Superior temporal gyrus (tissue), 1 donor: ENCODE results near the gene DTX1.
A peak's percentile ranks its signal among the peaks of the same experiment; 100 is the strongest.
"Not testable (repeated sequence)": the region's sequence is repeated elsewhere in the genome, so short reads cannot be mapped to it uniquely, and the experiment has no call there.

Source experiments
- DNase-seq: peaks from one replicate; pipeline ENCODE4 v3.0.0-alpha.2; 2016; ENCODE audit errors: extremely low spot score

Gene DTX1

GRCh38 chr12:113136128-113136989, 79.8 kb downstream of the DTX1 start:
- peak; percentile 87 for DNase-seq

GRCh38 chr12:113136990-113137511, 80.5 kb downstream of the DTX1 start:
- no peak for DNase-seq

DNA sequence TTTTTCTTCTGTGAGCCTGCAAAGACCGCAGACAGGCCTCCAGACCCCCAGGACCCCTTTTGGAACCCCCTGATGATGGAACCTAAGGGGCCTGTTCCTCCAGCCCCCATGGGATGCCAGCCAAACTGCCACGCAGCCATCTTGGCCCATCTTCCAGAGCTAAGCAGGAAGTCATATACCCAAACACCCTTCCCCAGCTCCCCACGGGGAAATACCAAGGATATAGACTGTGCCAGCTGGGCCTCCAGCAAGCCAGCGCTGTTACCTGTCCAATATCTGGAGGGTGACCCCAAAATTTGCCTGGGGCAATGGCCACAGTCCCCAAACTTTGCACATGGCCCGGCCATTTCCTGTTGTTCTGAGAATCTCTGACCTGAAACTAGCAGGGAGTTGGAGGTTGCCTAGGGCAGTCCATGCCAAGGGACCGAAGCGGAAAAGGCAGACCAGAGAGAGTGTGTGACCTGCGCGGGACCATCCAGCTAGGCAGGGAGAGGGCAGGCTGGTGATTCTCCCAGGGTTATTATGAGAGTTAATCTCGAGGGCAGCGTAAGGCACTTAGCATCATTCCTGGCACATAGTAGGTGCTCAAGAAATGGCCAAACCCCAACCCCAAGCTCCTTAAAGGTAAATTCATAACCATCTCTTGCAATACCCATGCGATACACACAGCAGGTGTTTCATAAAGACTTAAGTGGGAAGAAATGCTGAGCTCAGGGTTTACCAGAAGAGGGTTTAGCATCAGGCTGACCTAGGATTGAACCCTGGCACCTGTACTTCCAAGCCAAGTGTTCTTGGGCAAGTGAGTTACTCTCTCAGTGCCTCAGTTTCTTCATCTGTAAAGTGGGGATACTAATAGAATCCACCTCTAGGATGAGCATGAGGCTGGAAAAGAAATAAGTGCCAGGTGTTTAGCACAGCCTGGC, 81.6 kb downstream of the DTX1 start:
- no peak for DNase-seq

- no peak for DNase-seq
Observed at GRCh38 chr12:113138826-113139225, 82.3 kb downstream of the DTX1 start.

DNA sequence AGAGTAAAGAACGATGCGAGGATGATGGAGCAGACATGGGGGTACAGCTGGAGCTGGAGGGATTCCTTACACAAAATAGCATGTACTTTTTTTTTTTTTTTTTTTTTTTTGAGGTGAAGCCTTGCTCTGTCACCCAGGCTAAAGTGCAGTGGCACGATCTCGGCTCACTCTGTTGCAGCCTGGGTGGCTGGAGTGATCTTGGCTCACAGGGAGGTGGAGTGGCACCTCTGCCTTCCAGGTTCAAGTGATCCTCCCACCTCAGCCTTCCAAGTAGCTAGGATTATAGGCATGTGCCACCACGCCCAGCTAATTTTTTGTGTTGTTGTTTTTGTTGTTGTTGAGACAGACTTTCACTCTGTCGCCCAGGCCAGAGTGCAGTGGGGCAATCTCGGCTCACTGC, 84.2 kb downstream of the DTX1 start:
- no peak for DNase-seq

DNA sequence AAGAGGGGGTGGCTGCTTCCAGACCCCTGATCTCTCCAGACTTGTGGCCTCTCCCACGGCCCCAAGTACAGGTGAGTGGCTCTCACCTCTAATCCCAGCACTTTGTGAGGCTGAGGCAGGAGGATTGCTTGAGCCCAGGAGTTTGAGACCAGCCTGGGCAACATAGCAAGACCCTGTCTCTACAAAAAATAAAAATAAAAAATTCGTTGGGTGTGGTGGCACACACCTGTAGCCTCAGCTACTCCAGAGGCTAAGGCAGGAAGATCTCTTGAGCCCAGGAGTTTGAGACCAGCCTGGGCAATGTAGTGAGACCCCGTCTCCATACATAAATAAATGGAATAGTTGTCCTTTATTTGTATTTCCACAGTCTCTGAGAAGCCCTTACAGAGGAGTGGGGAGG, 85.2 kb downstream of the DTX1 start:
- not testable (repeated sequence) for DNase-seq

DNA sequence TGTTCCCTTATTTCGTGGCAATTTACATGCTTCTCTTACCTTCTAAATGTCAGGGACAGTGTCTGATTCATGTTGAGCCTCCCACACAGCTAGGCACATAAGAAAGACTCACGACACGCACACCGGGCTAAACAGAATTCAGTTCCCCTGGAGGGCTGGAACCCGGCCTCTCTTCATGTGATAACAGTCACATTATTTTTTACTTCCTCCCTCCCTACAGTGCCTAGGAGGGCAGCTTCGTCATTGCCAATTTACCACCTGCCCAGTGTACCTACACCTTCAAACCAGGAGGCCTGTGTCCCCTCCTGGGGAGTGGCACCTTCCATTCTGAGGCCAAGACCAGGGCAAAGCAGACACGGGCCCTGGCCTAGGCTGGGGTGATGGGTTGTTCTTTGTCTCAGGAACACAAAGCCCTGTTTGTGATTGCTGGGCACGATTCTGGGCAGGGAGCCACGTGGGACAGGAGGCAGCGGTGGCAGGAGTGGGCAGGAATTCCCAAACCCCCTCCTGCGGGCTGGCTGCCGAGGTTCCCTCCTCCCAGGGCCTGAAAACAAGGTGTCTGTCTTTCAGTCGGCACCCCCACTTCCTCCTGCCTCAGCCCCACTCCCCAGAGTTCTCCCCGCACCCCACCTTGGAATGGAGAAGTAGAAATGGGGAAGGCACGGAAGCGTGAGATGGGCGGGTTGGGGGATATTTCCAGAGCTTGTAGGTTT, 85.8 kb downstream of the DTX1 start:
- peak; percentile 97 for DNase-seq

GRCh38 chr12:113142886-113143332, 86.4 kb downstream of the DTX1 start:
- no peak for DNase-seq

- DNase-seq = no peak
Observed at GRCh38 chr12:113143959-113144358, 87.4 kb downstream of the DTX1 start.

GRCh38 chr12:113144806-113145205, 88.3 kb downstream of the DTX1 start:
- no peak for DNase-seq

DNA sequence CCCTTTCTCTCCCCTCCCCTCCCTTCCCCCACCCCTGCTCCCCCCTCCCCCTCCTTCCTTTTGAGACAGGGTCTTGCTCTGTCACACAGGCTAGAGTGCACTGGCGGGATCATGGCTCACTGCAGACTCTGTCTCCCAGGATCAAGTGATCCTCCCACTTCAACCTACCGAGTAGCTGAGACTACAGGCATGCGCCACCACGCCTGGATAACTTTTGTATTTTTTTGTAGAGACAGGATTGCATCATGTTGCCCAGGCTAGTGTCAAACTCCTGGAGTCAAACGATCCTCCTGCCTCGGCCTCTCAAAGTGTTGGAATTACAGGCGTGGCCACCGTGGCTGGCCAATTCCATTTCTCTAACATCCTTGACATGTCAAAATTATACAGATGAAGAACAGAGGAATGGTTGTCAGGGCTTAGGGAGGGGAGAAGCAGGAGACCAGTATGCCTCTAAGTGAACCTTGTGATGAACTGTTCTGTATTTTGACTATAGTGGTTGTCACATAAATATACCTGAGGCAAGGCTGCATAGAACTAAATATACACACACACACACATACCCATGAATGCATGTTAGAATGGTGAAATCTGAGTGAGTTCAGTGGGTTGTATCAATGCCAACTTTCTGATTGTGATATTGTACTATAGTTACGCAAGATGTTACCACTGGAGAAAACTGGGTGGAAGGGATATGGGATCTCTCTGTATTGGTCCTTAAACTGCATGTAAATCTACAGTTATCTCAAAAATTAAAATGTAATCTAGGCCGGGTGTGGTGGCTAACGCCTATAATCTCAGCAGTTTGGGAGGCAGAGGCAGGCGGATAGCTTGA, 89.4 kb downstream of the DTX1 start:
- no peak for DNase-seq

DNA sequence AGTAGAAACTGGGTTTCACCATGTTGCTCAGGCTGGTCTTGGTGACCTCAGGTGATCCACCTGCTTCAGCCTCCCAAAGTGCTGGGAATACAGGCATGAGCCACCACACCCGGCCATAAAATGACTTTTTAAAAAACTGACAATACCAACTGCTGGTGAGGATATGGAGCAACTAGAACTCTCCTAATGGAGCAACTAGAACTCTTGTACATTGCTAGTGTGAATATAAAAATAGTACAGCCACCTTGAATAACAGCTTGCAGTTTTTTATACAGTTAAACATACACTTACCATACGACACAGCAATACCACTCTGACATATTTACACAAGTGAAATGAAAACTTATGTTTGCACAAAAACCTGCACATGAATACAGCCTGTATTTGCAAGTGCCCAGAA, 90.5 kb downstream of the DTX1 start:
- no peak for DNase-seq
